Measurements from ENCODE around the gene AATF.

AATF gene

DNA sequence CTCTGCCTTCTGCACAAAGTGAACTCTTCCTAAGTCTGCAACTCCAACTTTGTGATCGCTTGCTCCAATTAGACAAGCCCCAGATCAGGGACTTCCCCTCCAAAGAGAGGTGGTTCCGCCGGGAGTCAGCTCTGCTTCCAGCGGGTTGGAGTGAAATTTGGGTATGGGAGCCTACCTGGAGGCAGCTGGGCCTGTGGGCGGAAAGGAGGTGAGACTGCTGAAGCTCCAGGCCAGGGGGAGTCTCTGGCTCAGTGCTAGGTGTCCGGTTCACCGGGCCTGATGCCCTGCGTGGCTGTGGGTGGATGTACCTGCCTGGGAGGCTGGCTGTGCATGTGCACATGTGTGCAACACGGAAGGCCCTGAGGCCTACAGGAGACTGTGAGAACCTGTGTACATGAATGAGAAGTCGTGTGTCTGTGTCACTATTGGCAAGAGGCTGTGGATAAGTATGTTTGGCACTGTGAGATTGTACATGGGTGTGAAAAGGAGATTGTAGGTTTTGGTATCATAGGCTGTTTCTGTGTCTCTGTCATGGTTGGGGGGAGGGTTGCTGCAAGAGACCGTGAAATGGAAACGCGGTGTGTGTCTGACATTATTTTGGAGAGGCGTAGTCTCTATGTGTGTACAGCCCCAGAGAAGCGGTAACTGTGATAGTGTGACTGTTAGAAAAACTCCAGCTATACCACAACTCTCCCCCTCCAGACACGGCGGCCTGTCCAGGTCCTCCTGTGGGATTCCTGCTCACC, 7.3 kb upstream of the AATF start:
- no peak for DNase-seq (ENCODE audit: low read depth)

- no peak for DNase-seq (ENCODE audit: low read depth)
These were observed 6.6 kb upstream of the AATF start for GRCh38 chr17:36942019-36942599.

- no peak for DNase-seq (ENCODE audit: low read depth)
These were observed 6.1 kb upstream of the AATF start for GRCh38 chr17:36942631-36943125.

GRCh38 chr17:36943250-36944191, 5.2 kb upstream of the AATF start:
- no peak for DNase-seq (ENCODE audit: low read depth)

DNA sequence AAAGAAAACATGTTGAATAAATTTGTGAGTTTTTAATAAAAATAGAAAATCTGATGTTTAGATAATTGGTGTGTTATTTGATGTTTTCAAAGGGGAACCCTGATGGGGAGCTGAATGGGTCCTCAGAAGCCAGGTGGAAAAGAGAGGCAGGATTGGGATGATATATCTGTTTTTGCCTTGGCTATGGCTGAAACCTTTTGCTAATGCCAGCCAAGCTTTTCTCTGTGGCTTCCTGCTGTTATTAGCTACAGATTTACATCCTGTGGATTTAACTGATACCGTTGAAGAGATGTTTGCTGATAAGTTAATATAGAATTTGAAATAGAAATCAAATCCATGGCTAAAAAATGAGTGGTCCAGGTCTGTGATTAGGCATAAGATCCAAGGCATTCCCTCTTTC, 4.2 kb upstream of the AATF start:
- DNase-seq (ENCODE audit: low read depth): no peak

DNA sequence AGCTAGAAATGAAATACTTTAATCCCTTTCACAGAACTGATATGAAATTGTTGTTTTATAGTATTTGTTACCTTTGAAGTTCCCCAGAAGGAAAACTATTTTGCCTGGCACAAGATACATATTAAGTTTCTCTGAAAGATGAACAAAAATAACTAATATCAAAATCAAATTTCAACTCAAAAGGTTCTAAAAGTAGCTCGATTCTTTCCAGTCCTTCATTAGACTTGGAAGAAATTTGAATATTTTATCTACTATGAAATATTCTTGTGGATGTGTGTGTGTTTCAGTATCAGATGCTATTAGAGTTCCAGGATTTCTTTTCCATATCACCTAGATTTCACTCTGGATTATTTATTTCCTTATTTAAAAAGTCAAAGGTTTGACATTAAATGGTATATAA, 3.6 kb upstream of the AATF start:
- no peak for DNase-seq (ENCODE audit: low read depth)

- no peak for DNase-seq (ENCODE audit: low read depth)
These were observed 2.6 kb upstream of the AATF start for GRCh38 chr17:36945959-36946725.

GRCh38 chr17:36946726-36947091, 2.0 kb upstream of the AATF start:
- DNase-seq (ENCODE audit: low read depth): no peak

DNA sequence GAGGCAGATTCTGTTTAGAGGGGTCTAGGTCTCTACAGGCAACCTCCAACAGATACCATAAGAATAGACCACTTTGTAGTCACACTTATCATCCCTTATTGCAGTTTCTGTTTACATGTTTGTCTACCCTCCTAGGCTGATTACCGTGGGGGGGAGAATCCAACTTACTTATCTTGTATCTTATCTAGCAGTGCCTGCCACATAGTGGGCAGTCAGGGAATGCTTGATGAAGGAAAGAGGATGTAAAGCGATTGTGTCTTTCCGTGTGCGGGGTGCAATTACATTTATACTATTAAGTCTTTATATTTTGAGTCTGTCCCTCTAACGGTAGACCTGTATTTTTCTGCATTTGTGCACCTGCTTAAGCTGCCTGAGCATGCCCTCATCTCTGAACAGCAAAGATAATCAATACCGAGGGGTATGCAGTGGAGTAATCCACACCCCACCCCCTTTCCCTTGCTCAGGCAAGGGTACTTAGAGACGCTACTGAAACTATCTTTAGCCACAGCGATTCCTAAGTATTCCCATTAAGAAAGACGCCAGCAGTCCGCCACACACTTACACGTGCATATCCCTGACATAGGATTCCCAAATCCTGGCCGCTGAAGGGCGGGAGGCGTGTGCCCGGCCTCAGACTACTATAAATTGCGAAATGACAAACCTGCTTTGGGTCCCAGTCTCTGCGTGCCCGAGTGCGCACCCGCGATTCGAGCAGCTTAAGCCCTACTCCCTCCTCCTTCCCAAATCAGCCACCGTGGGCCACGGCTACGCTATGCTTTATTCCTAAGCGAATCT, 635 bp upstream of the AATF start:
- no peak for DNase-seq (ENCODE audit: low read depth)

GRCh38 chr17:36949461-36949927, 740 bp downstream of the AATF start:
- no peak for DNase-seq (ENCODE audit: low read depth)

DNA sequence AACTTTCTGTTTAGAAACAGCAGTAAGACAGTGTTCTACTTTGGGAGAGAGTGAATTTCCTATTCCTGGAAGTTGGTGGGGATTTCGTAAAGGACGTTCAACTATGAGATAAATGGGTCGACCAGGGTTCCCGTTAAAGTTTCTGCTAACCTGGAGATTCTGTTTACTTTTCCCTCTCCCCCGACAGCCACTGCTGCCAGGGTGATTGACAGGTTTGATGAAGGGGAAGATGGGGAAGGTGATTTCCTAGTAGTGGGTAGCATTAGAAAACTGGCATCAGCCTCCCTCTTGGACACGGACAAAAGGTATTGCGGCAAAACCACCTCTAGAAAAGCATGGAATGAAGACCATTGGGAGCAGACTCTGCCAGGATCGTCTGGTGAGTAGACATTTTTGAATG, 1.3 kb downstream of the AATF start:
- DNase-seq (ENCODE audit: low read depth): no peak

GRCh38 chr17:36951084-36951789, 2.5 kb downstream of the AATF start:
- no peak for DNase-seq (ENCODE audit: low read depth)

- no peak for DNase-seq (ENCODE audit: low read depth)
These were observed 22.8 kb downstream of the AATF start for GRCh38 chr17:36971508-36971907.

DNA sequence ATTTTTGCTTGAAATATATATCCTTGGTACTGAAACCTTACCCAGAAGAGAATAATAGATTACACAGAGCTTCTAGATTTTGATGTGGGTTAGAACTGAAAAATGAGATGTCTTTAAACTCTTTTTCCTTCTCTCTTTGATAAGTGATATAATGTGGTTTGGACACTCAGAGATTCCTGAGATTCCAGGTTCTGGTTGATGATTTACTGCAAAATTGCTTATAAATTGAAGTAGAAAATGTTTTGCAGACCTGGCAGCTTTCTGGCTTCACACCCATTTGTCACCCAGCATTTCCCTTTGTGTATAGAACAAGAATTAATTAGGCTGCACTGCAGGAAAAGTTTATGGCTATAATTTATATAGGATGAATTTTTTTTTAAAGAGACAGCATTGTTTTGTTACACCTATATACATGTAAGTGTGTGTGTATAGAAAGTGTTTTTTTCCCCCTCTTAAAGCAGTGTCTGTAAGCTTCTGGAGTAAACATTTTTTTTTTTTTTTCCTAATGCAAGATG, 23.5 kb downstream of the AATF start:
- no peak for DNase-seq (ENCODE audit: low read depth)

GRCh38 chr17:36972905-36973304, 24.2 kb downstream of the AATF start:
- no peak for DNase-seq (ENCODE audit: low read depth)

GRCh38 chr17:36975922-36976515, 27.3 kb downstream of the AATF start:
- no peak for DNase-seq (ENCODE audit: low read depth)

DNA sequence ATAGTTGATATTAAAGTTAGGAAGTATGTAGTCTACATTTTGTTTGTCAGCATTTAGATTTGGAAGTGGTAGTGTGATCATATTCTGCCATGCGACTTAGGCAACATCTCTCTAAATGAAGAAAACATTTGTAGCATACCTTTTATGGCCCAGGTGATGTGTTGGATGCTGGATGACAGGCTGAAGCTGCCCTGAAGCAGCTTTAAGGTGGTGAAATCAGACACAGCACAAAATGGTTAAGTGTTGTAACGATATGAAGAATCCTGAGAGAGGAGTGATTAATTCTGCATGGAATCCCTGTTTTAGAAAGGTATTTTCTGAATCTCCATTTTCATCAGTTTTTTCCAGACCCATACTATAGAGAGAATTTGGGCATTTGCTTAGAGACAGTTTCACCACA, 28.3 kb downstream of the AATF start:
- no peak for DNase-seq (ENCODE audit: low read depth)

DNA sequence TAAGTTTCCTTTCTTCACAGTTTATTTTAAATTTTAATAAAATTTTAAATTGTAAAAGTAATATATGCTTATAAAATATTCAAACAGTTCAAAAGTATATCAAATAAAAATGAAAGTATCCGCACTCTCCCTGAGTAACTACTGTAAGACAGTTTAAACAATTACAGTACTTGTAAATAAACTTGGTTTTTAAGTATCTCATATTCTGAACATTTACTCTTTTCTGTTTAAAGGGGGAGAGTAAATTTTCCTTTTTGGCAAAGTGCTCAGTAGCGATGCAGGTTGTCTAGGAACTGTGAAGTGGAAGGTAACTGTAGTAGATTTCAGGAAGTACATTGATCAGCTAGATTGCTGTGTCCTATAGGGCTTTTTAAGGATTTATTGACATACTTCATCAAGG, 28.8 kb downstream of the AATF start:
- no peak for DNase-seq (ENCODE audit: low read depth)

DNA sequence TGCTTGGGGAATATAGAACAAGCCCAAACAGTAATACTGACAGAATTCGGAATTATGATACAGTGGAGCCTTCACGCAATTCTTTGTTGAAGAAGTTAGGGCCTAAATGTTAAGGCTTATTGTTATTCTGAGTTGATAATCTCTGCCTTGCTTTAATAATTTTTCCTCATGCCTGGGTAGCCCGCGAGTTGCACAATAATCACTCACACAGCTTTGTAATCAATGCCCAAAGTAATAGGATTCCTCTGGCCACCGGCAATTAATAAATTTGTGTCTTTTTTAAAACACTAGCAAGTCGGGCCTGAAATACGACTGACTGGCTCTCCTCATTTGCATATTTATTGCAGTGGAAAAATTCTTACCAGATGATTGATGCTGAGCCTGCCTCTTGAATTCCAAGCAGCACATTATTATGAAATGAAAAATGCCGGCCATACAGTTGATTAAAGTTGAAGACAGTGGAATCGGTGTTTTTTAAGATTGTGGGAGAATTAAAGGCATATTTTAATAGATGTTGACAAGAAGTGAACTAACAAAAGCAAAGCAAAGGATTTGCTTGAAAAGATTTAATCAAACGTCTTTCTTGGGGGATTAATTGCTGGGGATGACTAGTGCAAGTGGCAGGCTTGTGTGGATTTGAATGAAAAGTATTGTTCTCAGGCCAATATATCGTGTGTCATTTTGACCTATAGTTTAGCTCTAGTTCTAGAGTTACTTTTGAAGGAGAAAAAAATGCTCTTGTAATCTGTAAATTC, 30.2 kb downstream of the AATF start:
- DNase-seq (ENCODE audit: low read depth): no peak

Measured in fibroblast of the conjunctiva (primary cell).